GM12801 (cell line): ENCODE results near the gene RNF150.

Source experiments
- TF ChIP-seq, protein P1 (sequence below): IDR thresholded peaks from one replicate; pipeline ENCODE4 v1.5.1; 2011; ENCODE audit warnings: control low read depth; ENCODE audit not compliant: insufficient read length; ENCODE audit errors: extremely low read depth

Gene RNF150

GRCh38 chr4:141066690-141067089, 66.6 kb downstream of the RNF150 start:
- TF ChIP-seq, protein P1, sequence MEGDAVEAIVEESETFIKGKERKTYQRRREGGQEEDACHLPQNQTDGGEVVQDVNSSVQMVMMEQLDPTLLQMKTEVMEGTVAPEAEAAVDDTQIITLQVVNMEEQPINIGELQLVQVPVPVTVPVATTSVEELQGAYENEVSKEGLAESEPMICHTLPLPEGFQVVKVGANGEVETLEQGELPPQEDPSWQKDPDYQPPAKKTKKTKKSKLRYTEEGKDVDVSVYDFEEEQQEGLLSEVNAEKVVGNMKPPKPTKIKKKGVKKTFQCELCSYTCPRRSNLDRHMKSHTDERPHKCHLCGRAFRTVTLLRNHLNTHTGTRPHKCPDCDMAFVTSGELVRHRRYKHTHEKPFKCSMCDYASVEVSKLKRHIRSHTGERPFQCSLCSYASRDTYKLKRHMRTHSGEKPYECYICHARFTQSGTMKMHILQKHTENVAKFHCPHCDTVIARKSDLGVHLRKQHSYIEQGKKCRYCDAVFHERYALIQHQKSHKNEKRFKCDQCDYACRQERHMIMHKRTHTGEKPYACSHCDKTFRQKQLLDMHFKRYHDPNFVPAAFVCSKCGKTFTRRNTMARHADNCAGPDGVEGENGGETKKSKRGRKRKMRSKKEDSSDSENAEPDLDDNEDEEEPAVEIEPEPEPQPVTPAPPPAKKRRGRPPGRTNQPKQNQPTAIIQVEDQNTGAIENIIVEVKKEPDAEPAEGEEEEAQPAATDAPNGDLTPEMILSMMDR: no peak

GRCh38 chr4:141065872-141066271, 67.4 kb downstream of the RNF150 start:
- TF ChIP-seq, protein P1: no peak

GRCh38 chr4:141062651-141063050, 70.6 kb downstream of the RNF150 start:
- TF ChIP-seq, protein P1: no peak

DNA sequence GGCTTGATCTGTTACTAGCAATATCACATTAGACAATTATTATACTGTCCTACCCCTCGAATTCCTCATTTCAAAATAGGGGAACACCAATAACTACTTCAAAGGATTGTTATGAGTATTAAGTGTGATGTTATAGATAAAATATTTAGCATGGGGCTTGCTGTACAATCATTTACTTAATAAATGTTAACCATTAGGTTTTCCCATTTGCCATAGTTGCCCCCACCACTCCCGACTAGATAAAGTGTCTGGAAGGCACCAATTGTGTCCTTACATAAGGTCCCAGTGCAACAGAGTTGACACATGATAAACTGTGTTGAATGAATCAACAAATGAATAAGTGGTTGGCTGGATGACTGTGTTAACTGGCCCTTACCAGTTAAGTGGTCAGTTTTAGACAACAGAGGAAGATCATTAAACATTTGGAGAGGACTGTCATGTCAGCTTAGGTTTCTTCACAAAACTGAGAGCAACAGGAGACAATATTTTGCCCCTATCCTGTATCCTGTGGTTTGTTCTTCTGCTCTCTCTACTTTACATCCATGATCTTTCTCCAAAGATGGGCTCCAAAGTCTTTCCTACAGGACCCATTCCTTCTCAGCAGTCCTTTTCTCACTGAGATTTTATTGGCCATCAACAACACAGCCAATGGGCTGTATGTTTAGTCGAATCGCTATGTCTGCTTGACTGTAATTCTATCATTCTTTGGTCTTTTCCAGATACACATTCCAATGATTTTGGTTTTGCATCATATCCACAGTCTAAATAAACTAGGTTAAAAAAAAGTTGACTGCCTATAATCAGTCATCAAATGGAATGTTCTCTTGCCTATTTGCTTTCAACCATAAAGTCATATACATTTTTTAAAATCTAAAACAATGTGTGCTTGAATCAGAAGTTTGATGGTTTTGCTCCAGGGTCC, 74.4 kb downstream of the RNF150 start:
- TF ChIP-seq, protein P1: no peak

DNA sequence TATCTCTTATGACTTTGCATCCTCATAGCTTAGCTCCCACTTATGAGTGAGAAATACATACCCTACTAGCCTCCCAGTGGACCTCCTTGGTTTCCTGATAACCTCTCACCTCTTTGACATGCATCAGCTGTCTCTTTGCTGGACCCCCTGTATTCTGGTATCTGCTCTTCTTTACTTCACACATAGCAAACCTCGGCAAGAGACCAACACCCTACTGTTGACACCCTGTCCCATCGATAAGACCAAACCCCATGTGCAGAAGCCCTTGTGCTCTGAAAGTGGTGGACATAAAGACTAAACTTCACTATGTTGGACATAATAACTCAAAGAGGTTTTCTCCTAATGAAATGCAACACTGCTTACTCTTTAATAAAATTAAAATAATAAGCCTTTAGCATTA, 75.7 kb downstream of the RNF150 start:
- TF ChIP-seq, protein P1: no peak

- TF ChIP-seq, protein P1: no peak
Measured at GRCh38 chr4:141056473-141056872, 76.8 kb downstream of the RNF150 start.

DNA sequence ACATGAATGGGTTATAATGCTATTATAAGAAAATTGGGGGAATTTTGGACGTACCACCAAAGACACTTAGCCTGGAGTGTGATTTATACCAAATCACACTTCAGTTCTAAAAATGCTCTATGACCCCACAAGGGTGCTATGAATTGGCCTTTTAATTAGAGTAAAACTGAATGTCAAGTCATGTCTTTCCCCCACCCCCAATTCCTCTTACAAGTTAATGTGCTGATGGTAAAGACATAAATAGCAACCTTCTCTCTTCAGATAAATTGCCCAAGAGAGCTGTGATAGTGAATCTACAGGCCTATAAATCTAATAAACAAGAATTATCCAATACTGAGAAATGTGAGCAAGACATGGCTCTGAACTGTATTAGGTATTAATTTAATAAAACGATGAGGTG, 78.8 kb downstream of the RNF150 start:
- TF ChIP-seq, protein P1: no peak
